Heart left ventricle (tissue), 16 donors: Measurements from ENCODE around the gene ZNHIT3. TPM values are rescaled to one million over a fixed set of nuclear protein-coding genes. Genes with fewer than 3 reads are reported as not detected.

ENCODE experiments used
- ATAC-seq, 4 donors: fragments of 200-7000 bp; cut with Tn5 transposase; one replicate each; pipeline ENCODE4 v1.9.1; 2020 to 2022; ENCODE audit warnings: moderate library complexity in 4 of 4, mild to moderate bottlenecking in 3 of 4, moderate number of reproducible peaks in 1 of 4
- DNase-seq, 5 donors: peaks; one replicate each; pipeline ENCODE4 v3.0.0-alpha.2; 2020
- H3K27ac ChIP-seq, 12 donors: fragments of 200-600 bp; sonication (generic) in 4 of 12; one replicate each; pipeline versions ENCODE4 v1.5.0 to v1.8.0; 2016 to 2022; ENCODE audit warnings: mild to moderate bottlenecking in 2 of 12
- H3K27me3 ChIP-seq, 9 donors: fragments of 200-600 bp; sonication (generic) in 2 of 9; one replicate each; pipeline versions ENCODE4 v1.5.1 to v1.8.0; 2016 to 2022; ENCODE audit warnings: mild to moderate bottlenecking in 3 of 9
- H3K36me3 ChIP-seq, 9 donors: fragments of 200-600 bp; sonication (generic) in 2 of 9; one replicate each; pipeline versions ENCODE4 v1.5.0 to v1.8.0; 2018 to 2022; ENCODE audit warnings: mild to moderate bottlenecking in 2 of 9
- H3K4me1 ChIP-seq, 12 donors: fragments of 200-600 bp; sonication (generic) in 4 of 12; one replicate each; pipeline versions ENCODE4 v1.5.0 to v1.8.0; 2016 to 2022; ENCODE audit warnings: mild to moderate bottlenecking in 3 of 12
- H3K4me3 ChIP-seq, 12 donors: fragments of 200-600 bp; sonication (generic) in 4 of 12; one replicate each; pipeline versions ENCODE4 v1.5.0 to v1.8.0; 2017 to 2022; ENCODE audit warnings: mild to moderate bottlenecking in 9 of 12, moderate library complexity in 4 of 12
- H3K9me3 ChIP-seq, 12 donors: fragments of 200-600 bp; sonication (generic) in 4 of 12; one replicate each; pipeline versions ENCODE4 v1.5.0 to v1.8.0; 2016 to 2022; ENCODE audit warnings: mild to moderate bottlenecking in 1 of 12
- POLR2A ChIP-seq, 2 donors: fragments of 450-650 bp; IDR thresholded peaks; one replicate each; pipeline ENCODE4 v1.6.1; 2017; ENCODE audit warnings: antibody characterized with exemption in 2 of 2, mild to moderate bottlenecking in 2 of 2, moderate library complexity in 2 of 2
- WGBS, 4 donors: extraction: QIAGEN DNeasy Blood & Tissue Kit in 2 of 4; methylation state at CpG; one replicate each; pipeline versions ENCODE4 v1.1.5 to v1.1.7; 2013 to 2018; 5-methylcytosine and 5-hydroxymethylcytosine counted together
- intact Hi-C, 10 donors: fragments of 100-400 bp; cut with DNase I; formaldehyde crosslinking; loops; one replicate each; pipeline versions ENCODE4 v1.11.1 to v1.14.2; 2022
- polyA plus RNA-seq, 2 donors: library from polyadenylated mRNA; stranded (reverse); fragments of 200-250 nt; gene quantifications; one replicate each; pipeline ENCODE4 v1.2.3, GENCODE V29; 2013
- total RNA-seq, 9 donors: library from RNA; depleted of rRNA in 2 of 9; stranded (reverse); fragments of >200 nt in 2 of 9; fragmentation: NEBNext Ultra II Directional in 3 of 9; extraction: Animal tissue kit (Norgen Biotek cat#: 25700) in 3 of 9; gene quantifications; one replicate each; pipeline versions ENCODE4 v1.1.0 to v1.2.4, GENCODE V29; 2016 to 2023
- TF ChIP-seq, protein P1 (sequence below), 12 donors: fragments of 200-600 bp; sonication (generic) in 4 of 12; IDR thresholded peaks; one replicate each; pipeline versions ENCODE4 v1.5.0 to v1.8.0; 2018 to 2022; ENCODE audit warnings: antibody characterized with exemption in 12 of 12, mild to moderate bottlenecking in 5 of 12
- donor health status: ischemic (EF 13 %, LVEDD 7.1; RV severe dilation, severe dysfunction).
- donor health status: healthy with polysubstance abuse.
- donor health status: DM: no; HTN: yes; CAD: no.
- donor health status: DM: no; HTN: no; CAD: no.
- donor health status: ischemic (EF 25% LVEDD 6.9; RV normal size, moderate dysfunction).
- donor health status: ischemic (EF 25% LVEDD 5.7; RV mildly dilated, moderate dysfunction).
- donor health status: healthy.
- donor health status: DM: yes; HTN: yes; CAD: no.
- donor health status: ischemic (EF 35%, LVEDD 5.7; RV mildly dilated, moderate dysfunction).
- donor health status: nonischemic (EF 11% LVEDD 7.7; RV severe dilation, severe dysfunction).
- donor health status: DM: yes; HTN: yes; CAD: no.
- donor health status: PGD.
- donor health status: ischemic (EF 29% LVEDD 5.4; RV normal size, mild dysfunction).
- donor health status: nonischemic (EF 23%, LVEDD 6.1; RV moderate dilation, normal function).

The ZNHIT3 gene
- total and polyA plus RNA-seq, 11 donors = 14.8 to 41.2 (median 23.1) TPM

DNA sequence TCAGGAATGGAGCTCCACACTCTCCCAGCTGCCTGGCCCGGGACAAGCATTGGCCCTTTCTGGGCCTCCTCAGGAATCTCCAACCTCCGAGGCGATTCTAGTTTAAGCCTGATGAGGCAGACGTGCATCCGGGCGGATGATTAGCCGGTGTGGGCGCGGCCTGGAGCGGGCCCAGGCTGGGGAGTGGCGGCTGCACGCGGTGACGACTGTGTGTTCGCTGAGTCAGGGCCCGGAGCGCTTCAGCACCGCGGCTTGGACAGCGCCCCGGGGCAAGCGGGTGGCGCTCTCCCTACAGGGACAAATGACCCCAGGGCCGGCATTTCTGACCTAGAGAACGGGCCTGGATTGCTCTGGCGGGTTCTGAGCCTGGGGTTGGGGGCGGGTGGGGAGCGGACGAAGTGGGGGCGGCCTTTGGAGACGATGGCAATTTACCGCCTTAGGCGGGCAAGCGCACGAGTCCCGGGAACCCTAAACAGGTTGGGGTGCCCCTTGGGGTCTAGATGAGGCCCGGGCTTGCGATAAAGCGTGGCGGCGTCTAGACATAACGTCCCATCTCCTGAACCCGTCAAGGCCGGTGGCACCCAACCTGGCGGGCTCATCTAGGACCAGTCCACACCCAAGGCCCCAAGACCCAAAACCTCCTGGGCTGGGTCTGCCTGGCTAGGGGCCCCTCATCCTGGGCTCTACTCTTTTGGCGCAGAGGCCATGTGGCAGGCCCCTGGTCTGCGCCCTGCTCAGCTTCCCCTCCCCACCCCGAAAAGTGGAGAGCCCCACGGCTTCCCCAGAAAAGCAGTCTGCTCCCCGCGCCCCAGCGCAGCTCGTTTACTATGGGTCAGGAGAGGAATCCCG is 22.3 kb upstream of the ZNHIT3 start:
- Histone ChIP-seq H3K27ac (no peak overlapping the region), H3K27me3 (peaks cover 4 to 61% (median 28%) of the 10 kb centered on the region in 9 donors), H3K4me3 (no peak overlapping the region), H3K4me1 (peaks cover 0 to 11% (median 0%) of the 10 kb centered on the region in 12 donors), H3K36me3 (no peaks in the 10 kb centered on the region), H3K9me3 (no peaks in the 10 kb centered on the region)
- 8 to 14% (median 12%) methylated on average over 19 to 54 of the region's 54 CpGs for WGBS, 4 donors
- DNase-seq (peak; percentile 44 to 69 (median 52)), ATAC-seq (peak; percentile 82 to 97 (median 94))
- TF ChIP-seq POLR2A (IDR thresholded peaks at IDR 0.05) = no peak
- TF ChIP-seq, protein P1, sequence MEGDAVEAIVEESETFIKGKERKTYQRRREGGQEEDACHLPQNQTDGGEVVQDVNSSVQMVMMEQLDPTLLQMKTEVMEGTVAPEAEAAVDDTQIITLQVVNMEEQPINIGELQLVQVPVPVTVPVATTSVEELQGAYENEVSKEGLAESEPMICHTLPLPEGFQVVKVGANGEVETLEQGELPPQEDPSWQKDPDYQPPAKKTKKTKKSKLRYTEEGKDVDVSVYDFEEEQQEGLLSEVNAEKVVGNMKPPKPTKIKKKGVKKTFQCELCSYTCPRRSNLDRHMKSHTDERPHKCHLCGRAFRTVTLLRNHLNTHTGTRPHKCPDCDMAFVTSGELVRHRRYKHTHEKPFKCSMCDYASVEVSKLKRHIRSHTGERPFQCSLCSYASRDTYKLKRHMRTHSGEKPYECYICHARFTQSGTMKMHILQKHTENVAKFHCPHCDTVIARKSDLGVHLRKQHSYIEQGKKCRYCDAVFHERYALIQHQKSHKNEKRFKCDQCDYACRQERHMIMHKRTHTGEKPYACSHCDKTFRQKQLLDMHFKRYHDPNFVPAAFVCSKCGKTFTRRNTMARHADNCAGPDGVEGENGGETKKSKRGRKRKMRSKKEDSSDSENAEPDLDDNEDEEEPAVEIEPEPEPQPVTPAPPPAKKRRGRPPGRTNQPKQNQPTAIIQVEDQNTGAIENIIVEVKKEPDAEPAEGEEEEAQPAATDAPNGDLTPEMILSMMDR (IDR thresholded peaks at IDR 0.05) = no peak
- intact Hi-C loops = no loop called here

DNA sequence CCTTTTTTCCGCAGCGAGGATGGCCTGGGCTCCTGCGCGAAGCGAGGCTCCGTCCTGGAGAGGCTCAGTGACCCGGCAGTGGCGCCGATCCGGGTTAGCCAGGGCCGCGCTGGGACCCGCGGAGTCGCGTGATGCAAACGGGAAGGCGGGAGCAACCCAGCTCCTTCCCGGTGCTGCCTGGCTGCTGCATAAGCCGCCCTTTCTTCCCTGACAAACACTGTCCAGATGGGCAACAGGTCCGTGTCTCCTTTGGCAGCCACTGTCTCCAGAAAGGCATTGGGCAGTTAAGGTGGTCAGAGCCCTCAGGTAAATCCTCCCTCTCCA is 21.8 kb upstream of the ZNHIT3 start:
- no peaks in the 10 kb centered on the region for H3K36me3 ChIP-seq
- no peak overlapping the region for H3K27ac ChIP-seq
- no peaks in the 10 kb centered on the region for H3K9me3 ChIP-seq
- no peak for DNase-seq
- WGBS, 4 donors = 7 to 17% (median 9%) methylated on average over 6 to 21 of the region's 21 CpGs
- intact Hi-C loops = no loop called here
- no peak for TF ChIP-seq POLR2A (IDR thresholded peaks at IDR 0.05)
- TF ChIP-seq, protein P1 (IDR thresholded peaks at IDR 0.05) = no peak
- ATAC-seq = no peak
- H3K4me1 ChIP-seq = peaks cover 0 to 11% (median 0%) of the 10 kb centered on the region in 12 donors
- no peak overlapping the region for H3K4me3 ChIP-seq
- H3K27me3 ChIP-seq = peaks cover 4 to 64% (median 28%) of the 10 kb centered on the region in 9 donors

DNA sequence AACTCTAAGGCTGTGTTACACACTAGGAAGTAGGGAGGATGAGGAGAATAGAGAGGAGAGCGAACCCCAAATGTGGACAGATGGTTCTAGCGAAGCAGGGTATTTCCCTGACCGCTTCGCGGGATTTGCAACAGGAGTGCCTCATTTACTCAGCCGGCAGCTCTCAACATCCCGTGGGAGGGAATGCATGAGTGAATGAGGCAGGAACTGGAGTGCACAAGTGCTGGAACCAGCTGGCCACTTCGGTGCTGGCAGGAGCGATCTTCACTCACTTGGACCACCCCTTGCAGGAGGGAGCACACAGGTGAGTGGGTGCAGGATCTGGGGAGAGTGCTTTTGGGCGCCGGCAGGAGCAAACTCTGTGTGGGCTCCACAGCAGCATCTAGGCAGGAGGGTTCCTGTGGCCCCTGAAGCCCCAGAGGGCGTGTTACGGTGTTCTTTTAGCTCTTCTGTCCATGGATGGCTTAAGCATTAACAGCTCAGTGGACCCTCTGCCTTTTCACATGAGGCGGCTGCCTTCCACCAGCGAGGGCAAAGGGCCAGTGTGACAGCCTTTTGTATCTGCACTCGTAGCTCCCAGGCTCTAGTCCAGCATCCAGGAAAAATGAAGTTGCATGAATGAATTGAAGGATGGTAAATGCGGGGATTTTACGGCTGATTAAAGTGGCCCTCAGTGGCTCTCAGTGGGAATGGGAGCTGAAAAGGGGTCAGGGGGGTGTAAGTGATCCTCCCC is 17.4 kb upstream of the ZNHIT3 start:
- peaks cover 4 to 62% (median 22%) of the 10 kb centered on the region in 9 donors for H3K27me3 ChIP-seq
- 62 to 68% (median 67%) methylated on average over 18 of the region's 18 CpGs for WGBS, 4 donors
- no peak overlapping the region for H3K27ac ChIP-seq
- peaks cover 0 to 7% (median 0%) of the 10 kb centered on the region in 12 donors for H3K4me1 ChIP-seq
- ATAC-seq = no peak
- H3K36me3 ChIP-seq = no peaks in the 10 kb centered on the region
- H3K4me3 ChIP-seq = no peak overlapping the region
- TF ChIP-seq, protein P1 (IDR thresholded peaks at IDR 0.05) = no peak
- no peak for TF ChIP-seq POLR2A (IDR thresholded peaks at IDR 0.05)
- intact Hi-C loops = no loop called here
- no peaks in the 10 kb centered on the region for H3K9me3 ChIP-seq
- DNase-seq = no peak

DNA sequence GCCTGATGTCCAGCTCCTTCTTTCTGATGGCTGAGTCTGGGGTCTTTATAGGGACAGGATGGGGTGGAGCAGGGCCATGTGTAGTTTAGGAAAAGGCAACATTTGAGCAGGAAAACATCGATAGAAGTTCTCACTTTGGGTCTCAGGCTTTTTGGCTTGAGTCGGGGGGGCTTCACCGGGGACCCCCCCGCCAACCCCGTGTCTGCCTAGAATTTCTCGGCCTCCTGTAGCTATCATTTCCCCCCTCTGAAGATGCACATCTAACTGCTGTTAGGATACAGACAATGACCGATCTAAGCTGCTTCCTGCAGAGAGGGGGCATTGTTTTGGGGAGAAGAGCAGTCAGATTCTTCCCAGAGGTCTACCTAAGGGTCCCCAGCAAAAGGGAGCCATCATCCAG is 16.7 kb upstream of the ZNHIT3 start:
- peaks cover 4 to 60% (median 20%) of the 10 kb centered on the region in 9 donors for H3K27me3 ChIP-seq
- WGBS, 4 donors = 70 to 77% (median 71%) methylated on average over 7 of the region's 7 CpGs

More for the DNA sequence above, 16.7 kb upstream of the ZNHIT3 start:
- no peaks in the 10 kb centered on the region for H3K36me3 ChIP-seq
- no peak for DNase-seq
- intact Hi-C loops = no loop called here
- no peak for TF ChIP-seq POLR2A (IDR thresholded peaks at IDR 0.05)
- TF ChIP-seq, protein P1 (IDR thresholded peaks at IDR 0.05) = no peak
- H3K27ac ChIP-seq = no peak overlapping the region
- H3K9me3 ChIP-seq = no peaks in the 10 kb centered on the region
- ATAC-seq = no peak
- no peak overlapping the region for H3K4me3 ChIP-seq
- H3K4me1 ChIP-seq = peaks cover 0 to under 1% (median 0%) of the 10 kb centered on the region in 12 donors
